HCT116 (cell line): Measurements from ENCODE around the gene LKAAEAR1. TPM values are rescaled to one million over a fixed set of nuclear protein-coding genes. Genes with fewer than 3 reads are reported as not detected.
A peak's percentile ranks its signal among the peaks of the same experiment; 100 is the strongest.

Experiments
- ATAC-seq: fragments of 200-7000 bp; cut with Tn5 transposase; 2 replicates; pipeline ENCODE4 v1.9.1; 2020; ENCODE audit warnings: mild to moderate bottlenecking, moderate library complexity
- BruUV-seq: library from RNA; stranded (reverse); fragments of 400-500 nt; replicated peaks from 2 replicates; lab custom pipeline; 2021; lab: Mats Ljungman, UMichigan
- CTCF ChIA-PET: fragments of 300-600 bp; sonication (Branson Sonifier 250); formaldehyde crosslinking; loops from one replicate; lab custom pipeline; 2021; ENCODE audit warnings: antibody characterized with exemption; lab: Charles Lee
- POLR2A ChIA-PET: fragments of 300-600, 350-600 bp; sonication (Branson Sonifier 250); formaldehyde crosslinking; loops from one replicate; lab custom pipeline; 2021; ENCODE audit warnings: antibody characterized with exemption; lab: Charles Lee
- RAD21 ChIA-PET, 2 experiments: fragments of 300-600 bp; sonication (Branson Sonifier 250); formaldehyde crosslinking; loops; one replicate each; lab custom pipeline; 2023; ENCODE audit warnings: low total read pairs in 2 of 2; ENCODE audit not compliant: uncharacterized antibody in 2 of 2, unreplicated experiment in 2 of 2, low non-redundant PET in 1 of 2; lab: Charles Lee
- DNase-seq: peaks from one replicate; pipeline ENCODE4 v3.0.0-alpha.2; 2010; ENCODE audit warnings: low read depth, low spot score
- H2AFZ ChIP-seq: fragments of 200-600 bp; shearing (Covaris generic), sonication (generic); 2 replicates; pipeline ENCODE4 v1.6.1; 2017; ENCODE audit warnings: low read depth, mixed run types, mixed read lengths, antibody characterized with exemption, low read length; ENCODE audit not compliant: poor library complexity, severe bottlenecking
- H3K27ac ChIP-seq: 2 replicates; pipeline ENCODE4 v1.5.1; 2012; ENCODE audit warnings: low read depth, low read length
- H3K27me3 ChIP-seq: fragments of 200-600 bp; sonication (generic); 2 replicates; pipeline ENCODE4 v1.6.1; 2016; ENCODE audit warnings: mixed run types, low read length, mixed read lengths; ENCODE audit not compliant: insufficient read depth
- H3K36me3 ChIP-seq, 2 experiments: fragments of 200-500 bp in 1 of 2; fragments of 200-600 bp in 1 of 2; sonication (Bioruptor generic) in 1 of 2; sonication (generic) in 1 of 2; 2 replicates each; pipeline versions ENCODE4 v1.5.1 to v1.6.1; 2014 to 2016; ENCODE audit warnings: low read length in 2 of 2, inconsistent platforms in 1 of 2, mixed read lengths in 1 of 2, mixed run types in 1 of 2; ENCODE audit not compliant: insufficient read depth in 2 of 2, control insufficient read depth in 1 of 2
- H3K4me1 ChIP-seq, 2 experiments: fragments of 200-600 bp in 1 of 2; sonication (generic) in 1 of 2; 2 replicates each; pipeline versions ENCODE4 v1.5.1 to v1.6.1; 2012 to 2017; ENCODE audit warnings: low read length in 2 of 2, inconsistent platforms in 1 of 2, mild to moderate bottlenecking in 1 of 2, mixed read lengths in 1 of 2, mixed run types in 1 of 2, moderate library complexity in 1 of 2; ENCODE audit not compliant: insufficient read depth in 2 of 2, control insufficient read depth in 1 of 2
- H3K4me2 ChIP-seq: fragments of 200-600 bp; sonication (generic); 2 replicates; pipeline ENCODE4 v1.6.1; 2017; ENCODE audit warnings: mixed run types, low read length, mixed read lengths
- H3K4me3 ChIP-seq, 2 experiments: fragments of 200-600 bp in 1 of 2; sonication (generic) in 1 of 2; replicated peaks in 1 of 2; 2 replicates each; pipeline ENCODE4 v1.5.1; 2011 to 2016; ENCODE audit warnings: low read length in 2 of 2, control low read depth in 1 of 2, low read depth in 1 of 2, mild to moderate bottlenecking in 1 of 2, mixed read lengths in 1 of 2, mixed run types in 1 of 2
- H3K79me2 ChIP-seq: fragments of 200-600 bp; sonication (generic); 2 replicates; pipeline ENCODE4 v1.6.1; 2017; ENCODE audit warnings: mild to moderate bottlenecking, mixed run types, low read length, moderate library complexity, mixed read lengths; ENCODE audit not compliant: insufficient read depth
- H3K9ac ChIP-seq: fragments of 200-600 bp; sonication (generic); 2 replicates; pipeline ENCODE4 v1.6.1; 2016; ENCODE audit warnings: low read length, mixed read lengths
- H3K9me2 ChIP-seq: fragments of 200-600 bp; sonication (generic), shearing (Covaris generic); 2 replicates; pipeline ENCODE4 v1.6.1; 2017; ENCODE audit warnings: mixed run types, mild to moderate bottlenecking, moderate library complexity; ENCODE audit not compliant: insufficient read depth
- H3K9me3 ChIP-seq, 2 experiments: fragments of 200-500 bp in 1 of 2; fragments of 200-600 bp in 1 of 2; sonication (Bioruptor generic) in 1 of 2; sonication (generic) in 1 of 2; 2 replicates each; pipeline ENCODE4 v1.6.1; 2014 to 2017; ENCODE audit warnings: low read length in 2 of 2, mixed read lengths in 2 of 2, inconsistent platforms in 1 of 2, low read depth in 1 of 2, mild to moderate bottlenecking in 1 of 2, mixed run types in 1 of 2, moderate library complexity in 1 of 2; ENCODE audit not compliant: control insufficient read depth in 1 of 2, insufficient read depth in 1 of 2
- H4K20me1 ChIP-seq: fragments of 200-600 bp; sonication (generic), shearing (Covaris generic); 2 replicates; pipeline ENCODE4 v1.6.1; 2017; ENCODE audit warnings: mixed run types, mild to moderate bottlenecking, moderate library complexity; ENCODE audit not compliant: insufficient read depth
- CBX3 ChIP-seq: IDR thresholded peaks from 2 replicates; pipeline ENCODE4 v1.6.1; 2012; ENCODE audit warnings: low read depth
- JUND ChIP-seq: IDR thresholded peaks from 2 replicates; pipeline ENCODE4 v1.6.1; 2012
- POLR2A ChIP-seq: IDR thresholded peaks from 2 replicates; pipeline ENCODE4 v1.7.0; 2011; ENCODE audit warnings: borderline replicate concordance; ENCODE audit not compliant: insufficient read depth, insufficient read length; ENCODE audit errors: extremely low read depth
- TCF7L2 ChIP-seq: IDR thresholded peaks from 2 replicates; pipeline ENCODE4 v1.7.0; 2011; ENCODE audit warnings: borderline replicate concordance, inconsistent platforms; ENCODE audit not compliant: insufficient read depth, insufficient read length; ENCODE audit errors: extremely low read depth
- YY1 ChIP-seq: IDR thresholded peaks from 2 replicates; pipeline ENCODE4 v1.6.1; 2011; ENCODE audit warnings: low read length, low read depth, moderate library complexity, mild to moderate bottlenecking; ENCODE audit not compliant: insufficient replicate concordance; ENCODE audit errors: extremely low read depth
- ZNF274 ChIP-seq: fragments of 200-500 bp; sonication (Bioruptor generic); IDR thresholded peaks from 2 replicates; pipeline ENCODE4 v1.6.1; 2014; ENCODE audit warnings: mild to moderate bottlenecking, low read depth, low read length, inconsistent platforms
- intact Hi-C: fragments of 100-400 bp; cut with micrococcal nuclease; formaldehyde crosslinking; loops from 2 replicates; pipeline ENCODE4 v1.10.0; 2022
- total RNA-seq: library from RNA; stranded (reverse); gene quantifications from one replicate; pipeline ENCODE4 v1.2.1, GENCODE V29; 2021; ENCODE audit not compliant: unreplicated experiment
- TF ChIP-seq, protein P1 (sequence below), 3 experiments: fragments of 200-600 bp in 1 of 3; sonication (generic) in 1 of 3; IDR thresholded peaks in 2 of 3; conservative IDR thresholded peaks in 1 of 3; 2 replicates each; pipeline ENCODE4 v1.5.1; 2012 to 2017; ENCODE audit warnings: low read depth in 2 of 3, low read length in 2 of 3, antibody characterized with exemption in 1 of 3, borderline replicate concordance in 1 of 3, control low read depth in 1 of 3, mild to moderate bottlenecking in 1 of 3, mixed read lengths in 1 of 3, mixed run types in 1 of 3, moderate library complexity in 1 of 3; ENCODE audit not compliant: insufficient read depth in 1 of 3

Gene LKAAEAR1
- total RNA-seq, 1 experiment from 2014 or later, result not detected

DNA sequence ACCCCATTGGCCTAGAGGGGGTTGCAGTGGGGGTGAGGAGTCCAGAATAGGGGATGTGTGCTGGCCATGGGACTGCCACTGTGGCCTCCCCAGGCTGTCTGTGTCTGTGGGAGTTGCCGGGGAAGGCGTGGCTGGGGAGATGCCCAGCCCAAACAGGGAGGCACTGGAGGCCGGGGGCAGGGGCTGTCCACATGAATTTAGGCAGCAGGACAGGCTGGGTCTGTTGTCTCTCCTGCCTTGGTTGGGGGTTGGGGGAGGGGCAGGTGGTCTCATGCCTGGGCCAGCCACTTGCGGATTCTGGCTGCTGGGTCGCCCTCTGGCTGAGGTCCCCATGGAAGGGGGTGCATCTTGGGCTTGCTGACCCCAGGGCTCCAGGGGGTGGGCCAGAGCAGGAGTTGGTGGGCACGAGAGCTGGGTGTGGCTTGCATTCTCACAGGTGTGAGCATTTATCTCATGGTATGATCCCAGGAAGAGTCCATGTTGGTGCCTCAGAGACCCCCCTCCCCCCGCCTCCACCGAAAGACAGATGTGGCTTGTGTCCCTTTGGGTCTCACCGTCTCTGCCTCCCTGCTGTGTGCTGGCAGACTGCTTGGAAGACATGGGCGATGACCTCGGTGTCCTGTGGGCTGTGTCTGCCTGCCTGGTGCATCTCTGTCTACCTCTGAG, 38.7 kb downstream of the LKAAEAR1 start:
- ChIA-PET CTCF (no interaction called here), RAD21 (no interaction called here), POLR2A (interaction anchor here (1.0 kb wide), 1 partner anchor 88 kb away, joined by 3 read pairs; no protein-coding TSS in a partner anchor)
- Histone ChIP-seq H3K79me2 (no peaks in the 10 kb centered on the region), H3K27ac (peak overlapping the region; percentile 48; the same call in 1 of the 2 replicates), H3K9me2 (no peaks in the 10 kb centered on the region), H2AFZ (no peak overlapping the region), H3K27me3 (no peaks in the 10 kb centered on the region), H3K4me2 (peak overlapping the region; percentile 59), H3K4me1 (peaks cover 27 to 32% of the 10 kb centered on the region in 2 experiments), H3K36me3 (no peaks in the 10 kb centered on the region), H3K9me3 (no peaks in the 10 kb centered on the region), H3K4me3 (no peak overlapping the region), H3K9ac (peak overlapping the region; percentile 37; the same call in 1 of the 2 replicates), H4K20me1 (no peaks in the 10 kb centered on the region)
- ATAC-seq (peak; percentile 7; the same call in 1 of the 2 replicates), DNase-seq (no peak)
- TF ChIP-seq CBX3 (no peak), JUND (no peak), YY1 (no peak), TCF7L2 (no peak), ZNF274 (no peak), POLR2A (no peak)
- TF ChIP-seq, protein P1, sequence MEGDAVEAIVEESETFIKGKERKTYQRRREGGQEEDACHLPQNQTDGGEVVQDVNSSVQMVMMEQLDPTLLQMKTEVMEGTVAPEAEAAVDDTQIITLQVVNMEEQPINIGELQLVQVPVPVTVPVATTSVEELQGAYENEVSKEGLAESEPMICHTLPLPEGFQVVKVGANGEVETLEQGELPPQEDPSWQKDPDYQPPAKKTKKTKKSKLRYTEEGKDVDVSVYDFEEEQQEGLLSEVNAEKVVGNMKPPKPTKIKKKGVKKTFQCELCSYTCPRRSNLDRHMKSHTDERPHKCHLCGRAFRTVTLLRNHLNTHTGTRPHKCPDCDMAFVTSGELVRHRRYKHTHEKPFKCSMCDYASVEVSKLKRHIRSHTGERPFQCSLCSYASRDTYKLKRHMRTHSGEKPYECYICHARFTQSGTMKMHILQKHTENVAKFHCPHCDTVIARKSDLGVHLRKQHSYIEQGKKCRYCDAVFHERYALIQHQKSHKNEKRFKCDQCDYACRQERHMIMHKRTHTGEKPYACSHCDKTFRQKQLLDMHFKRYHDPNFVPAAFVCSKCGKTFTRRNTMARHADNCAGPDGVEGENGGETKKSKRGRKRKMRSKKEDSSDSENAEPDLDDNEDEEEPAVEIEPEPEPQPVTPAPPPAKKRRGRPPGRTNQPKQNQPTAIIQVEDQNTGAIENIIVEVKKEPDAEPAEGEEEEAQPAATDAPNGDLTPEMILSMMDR (IDR thresholded peaks at IDR 0.05 in 2 of 3, conservative IDR thresholded peaks at IDR 0.05 in 1 of 3; ENCODE audit: borderline replicate concordance in 1 of 3, insufficient read depth in 1 of 3, low read depth in 2 of 3, low read length in 2 of 3), result no peak
- BruUV-seq, result no TSS peak
- intact Hi-C loops, result no loop called here
